ENCODE data around the gene MPIG6B.

Gene MPIG6B

GRCh38 chr6:31734821-31735406 lies 11.7 kb downstream of the MPIG6B start:
- TF ChIP-seq GATA2 (IDR thresholded peaks at IDR 0.05; ENCODE audit: low read depth, low read length) (no peak), GATA3 (IDR thresholded peaks at IDR 0.05; ENCODE audit: low read depth, low read length) (no peak)

DNA sequence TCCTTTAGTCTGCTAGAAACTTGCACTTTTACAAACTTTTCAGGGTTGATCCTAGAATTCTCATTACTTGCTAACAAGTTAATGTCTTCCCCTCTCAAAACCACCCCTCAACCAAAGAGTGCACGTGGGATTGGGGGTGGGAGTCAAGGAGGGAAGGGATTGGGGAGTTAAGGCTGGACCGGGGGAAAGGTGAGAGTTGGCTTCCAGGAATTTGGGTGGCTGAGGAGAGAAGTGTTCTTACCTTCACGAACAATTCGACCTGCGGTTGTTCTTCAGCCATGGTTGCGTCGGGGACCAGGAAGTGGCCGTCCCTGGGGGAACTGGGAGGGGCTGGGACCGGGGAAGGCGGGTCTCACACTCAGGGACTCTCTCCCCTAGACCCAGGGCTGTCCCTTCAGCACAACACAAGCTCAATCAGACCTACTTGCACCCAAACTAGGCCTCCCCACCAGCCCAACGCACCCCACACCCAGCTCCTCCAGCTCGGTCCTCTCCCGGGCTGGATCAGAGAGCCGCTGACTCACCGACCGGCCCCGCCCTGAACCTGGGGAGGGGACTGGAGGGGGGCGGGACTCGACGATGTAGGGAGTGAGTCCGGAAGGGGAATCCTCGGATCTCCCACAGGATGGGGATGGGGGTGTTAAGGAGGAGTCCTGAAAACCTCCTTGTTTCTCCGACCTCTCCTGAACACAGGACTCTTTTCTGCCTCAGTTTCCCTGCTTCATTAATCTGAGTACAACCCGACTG lies 13.0 kb downstream of the MPIG6B start, which contains the start of gene CLIC1:
CLIC1 (minus strand) TSS at position 510 of the 747 bp plus-strand sequence; CDS start at position 280, 230 bp downstream.
- TF ChIP-seq GATA2 (IDR thresholded peaks at IDR 0.05; ENCODE audit: low read depth, low read length) (no peak), GATA3 (IDR thresholded peaks at IDR 0.05; ENCODE audit: low read depth, low read length) (no peak)

GRCh38 chr6:31736768-31737314 lies 13.7 kb downstream of the MPIG6B start:
- TF ChIP-seq GATA2 (IDR thresholded peaks at IDR 0.05; ENCODE audit: low read depth, low read length), result no peak

GRCh38 chr6:31737315-31737990 lies 14.3 kb downstream of the MPIG6B start:
- no peak for TF ChIP-seq GATA3 (IDR thresholded peaks at IDR 0.05; ENCODE audit: low read depth, low read length)
- TF ChIP-seq GATA2 (IDR thresholded peaks at IDR 0.05; ENCODE audit: low read depth, low read length), result no peak

- TF ChIP-seq GATA2 (IDR thresholded peaks at IDR 0.05; ENCODE audit: low read depth, low read length) (no peak), GATA3 (IDR thresholded peaks at IDR 0.05; ENCODE audit: low read depth, low read length) (no peak)
These were observed 15.1 kb downstream of the MPIG6B start for GRCh38 chr6:31737991-31738979.

DNA sequence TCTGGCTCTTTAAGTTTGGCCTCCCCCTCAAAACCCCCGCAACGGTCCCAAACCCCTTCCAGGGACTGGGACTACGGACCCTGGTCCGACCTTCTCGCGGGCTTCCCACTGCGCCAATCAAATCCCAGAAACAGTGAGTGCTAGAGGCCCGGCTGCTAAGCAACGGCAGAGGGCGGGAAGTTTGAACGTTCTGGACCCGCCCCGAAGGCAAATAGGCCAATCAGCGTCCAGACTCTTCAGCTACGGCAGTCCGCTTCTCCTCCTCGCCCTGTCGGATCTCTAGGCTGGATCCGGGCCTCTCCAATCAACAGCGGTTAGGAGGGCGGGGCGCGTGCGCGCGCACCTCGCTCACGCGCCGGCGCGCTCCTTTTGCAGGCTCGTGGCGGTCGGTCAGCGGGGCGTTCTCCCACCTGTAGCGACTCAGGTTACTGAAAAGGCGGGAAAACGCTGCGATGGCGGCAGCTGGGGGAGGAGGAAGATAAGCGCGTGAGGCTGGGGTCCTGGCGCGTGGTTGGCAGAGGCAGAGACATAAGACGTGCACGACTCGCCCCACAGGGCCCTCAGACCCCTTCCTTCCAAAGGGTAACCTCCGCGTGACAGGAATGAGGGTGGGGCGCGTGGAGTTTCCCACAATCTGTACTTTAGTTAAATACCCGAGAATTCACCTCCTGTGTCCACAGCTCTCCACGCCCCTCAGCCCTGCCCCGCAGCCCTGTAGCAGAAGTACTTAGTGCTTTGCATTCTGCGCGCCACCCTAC lies 16.6 kb downstream of the MPIG6B start, which contains the start of gene MSH5:
MSH5 (plus strand) TSS at position 367 of the 758 bp plus-strand sequence. CDS start 462 bp downstream, outside the sequence.
- TF ChIP-seq GATA2 (IDR thresholded peaks at IDR 0.05; ENCODE audit: low read depth, low read length) (no peak), GATA3 (IDR thresholded peaks at IDR 0.05; ENCODE audit: low read depth, low read length) (no peak)

GRCh38 chr6:31740397-31741223 lies 17.4 kb downstream of the MPIG6B start:
- no peak for TF ChIP-seq GATA2 (IDR thresholded peaks at IDR 0.05; ENCODE audit: low read depth, low read length)
- TF ChIP-seq GATA3 (IDR thresholded peaks at IDR 0.05; ENCODE audit: low read depth, low read length), result no peak

- TF ChIP-seq GATA2 (IDR thresholded peaks at IDR 0.05; ENCODE audit: low read depth, low read length) (no peak), GATA3 (IDR thresholded peaks at IDR 0.05; ENCODE audit: low read depth, low read length) (no peak)
These were observed 18.6 kb downstream of the MPIG6B start for GRCh38 chr6:31741815-31742214.

GRCh38 chr6:31742894-31743293 lies 19.7 kb downstream of the MPIG6B start:
- TF ChIP-seq GATA3 (IDR thresholded peaks at IDR 0.05; ENCODE audit: low read depth, low read length) (no peak), GATA2 (IDR thresholded peaks at IDR 0.05; ENCODE audit: low read depth, low read length) (no peak)

DNA sequence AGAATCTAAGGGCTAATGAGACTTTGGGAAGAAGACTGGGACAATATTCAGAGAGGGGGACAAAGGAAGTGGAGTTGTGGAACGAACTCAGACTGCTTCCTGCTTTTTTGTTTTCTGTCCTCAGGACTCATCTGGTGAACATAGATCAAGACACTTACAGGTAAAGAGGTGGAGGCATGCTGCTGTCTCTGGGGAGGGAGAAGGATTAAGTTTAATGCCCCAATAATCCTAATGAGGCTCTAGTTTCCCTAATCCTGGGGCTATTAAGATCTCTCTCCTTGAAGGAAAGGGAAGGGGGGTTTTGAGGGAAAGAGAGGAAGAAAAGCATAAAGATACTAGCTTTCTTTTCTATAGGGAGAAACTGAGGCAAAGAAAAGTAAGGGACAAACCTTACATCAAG lies 21.2 kb downstream of the MPIG6B start:
- TF ChIP-seq GATA3 (IDR thresholded peaks at IDR 0.05; ENCODE audit: low read depth, low read length), result no peak
- TF ChIP-seq GATA2 (IDR thresholded peaks at IDR 0.05; ENCODE audit: low read depth, low read length), result no peak

GRCh38 chr6:31749301-31750036 lies 26.3 kb downstream of the MPIG6B start:
- no peak for TF ChIP-seq GATA2 (IDR thresholded peaks at IDR 0.05; ENCODE audit: low read depth, low read length)
- TF ChIP-seq GATA3 (IDR thresholded peaks at IDR 0.05; ENCODE audit: low read depth, low read length), result no peak

Data from SH-SY5Y (cell line).